ENCODE data around the gene CNTNAP5.

Gene CNTNAP5

GRCh38 chr2:124092651-124093050 is 67.6 kb downstream of the CNTNAP5 start:
- no peak for TF ChIP-seq OSR1 (CRISPR knock-in tag; IDR thresholded peaks at IDR 0.05)
- TF ChIP-seq ZNF8 (CRISPR knock-in tag; IDR thresholded peaks at IDR 0.05): no peak
- no peak for TF ChIP-seq PPARA (CRISPR knock-in tag; IDR thresholded peaks at IDR 0.05; ENCODE audit: borderline replicate concordance)
- TF ChIP-seq TOX (CRISPR knock-in tag; IDR thresholded peaks at IDR 0.05; ENCODE audit: borderline replicate concordance): no peak
- no peak for TF ChIP-seq TSHZ2 (CRISPR knock-in tag; IDR thresholded peaks at IDR 0.05)
- TF ChIP-seq TCF4 (CRISPR knock-in tag; IDR thresholded peaks at IDR 0.05; ENCODE audit: borderline replicate concordance): no peak
- TF ChIP-seq ZNF565 (CRISPR knock-in tag; conservative IDR thresholded peaks at IDR 0.05; ENCODE audit: low read depth): no peak
- TF ChIP-seq CREB5 (CRISPR knock-in tag; IDR thresholded peaks at IDR 0.05; ENCODE audit: low read depth): no peak
- TF ChIP-seq BACH2 (CRISPR knock-in tag; IDR thresholded peaks at IDR 0.05; ENCODE audit: borderline replicate concordance): no peak
- no peak for TF ChIP-seq SNAI2 (CRISPR knock-in tag; IDR thresholded peaks at IDR 0.05)
- TF ChIP-seq ZNF70 (CRISPR knock-in tag; IDR thresholded peaks at IDR 0.05): no peak
- TF ChIP-seq ARNTL (CRISPR knock-in tag; IDR thresholded peaks at IDR 0.05; ENCODE audit: borderline replicate concordance, low read depth): no peak
- TF ChIP-seq ISL1 (CRISPR knock-in tag; IDR thresholded peaks at IDR 0.05): no peak
- no peak for TF ChIP-seq ESRRG (CRISPR knock-in tag; IDR thresholded peaks at IDR 0.05)
- no peak for TF ChIP-seq GLIS3 (CRISPR knock-in tag; IDR thresholded peaks at IDR 0.05)
- TF ChIP-seq ZFP30 (CRISPR knock-in tag; IDR thresholded peaks at IDR 0.05): no peak
- no peak for TF ChIP-seq ZFP3 (CRISPR knock-in tag; IDR thresholded peaks at IDR 0.05)
- no peak for TF ChIP-seq CSRNP3 (CRISPR knock-in tag; IDR thresholded peaks at IDR 0.05)
- no peak for ATAC-seq

GRCh38 chr2:124104914-124105313 is 79.8 kb downstream of the CNTNAP5 start:
- ATAC-seq: no peak
- TF ChIP-seq BACH2 (CRISPR knock-in tag; IDR thresholded peaks at IDR 0.05; ENCODE audit: borderline replicate concordance): no peak
- TF ChIP-seq PPARA (CRISPR knock-in tag; IDR thresholded peaks at IDR 0.05; ENCODE audit: borderline replicate concordance): no peak
- TF ChIP-seq RARB (CRISPR knock-in tag; IDR thresholded peaks at IDR 0.05): no peak
- no peak for TF ChIP-seq ARNTL (CRISPR knock-in tag; IDR thresholded peaks at IDR 0.05; ENCODE audit: borderline replicate concordance, low read depth)

GRCh38 chr2:124112206-124112605 is 87.1 kb downstream of the CNTNAP5 start:
- TF ChIP-seq ZNF70 (CRISPR knock-in tag; IDR thresholded peaks at IDR 0.05) (no peak), CSDC2 (CRISPR knock-in tag; IDR thresholded peaks at IDR 0.05) (no peak), ISL1 (CRISPR knock-in tag; IDR thresholded peaks at IDR 0.05) (no peak), ZNF8 (CRISPR knock-in tag; IDR thresholded peaks at IDR 0.05) (no peak), GLIS3 (CRISPR knock-in tag; IDR thresholded peaks at IDR 0.05) (no peak), ZFP3 (CRISPR knock-in tag; IDR thresholded peaks at IDR 0.05) (no peak)
- no peak for ATAC-seq

- TF ChIP-seq ZNF70 (CRISPR knock-in tag; IDR thresholded peaks at IDR 0.05) (no peak), ZNF8 (CRISPR knock-in tag; IDR thresholded peaks at IDR 0.05) (no peak), RARB (CRISPR knock-in tag; IDR thresholded peaks at IDR 0.05) (no peak), ISL1 (CRISPR knock-in tag; IDR thresholded peaks at IDR 0.05) (no peak), TSHZ2 (CRISPR knock-in tag; IDR thresholded peaks at IDR 0.05) (no peak), ARNTL (CRISPR knock-in tag; IDR thresholded peaks at IDR 0.05; ENCODE audit: borderline replicate concordance, low read depth) (no peak), CSDC2 (CRISPR knock-in tag; IDR thresholded peaks at IDR 0.05) (no peak), CREB5 (CRISPR knock-in tag; IDR thresholded peaks at IDR 0.05; ENCODE audit: low read depth) (no peak), PATZ1 (CRISPR knock-in tag; IDR thresholded peaks at IDR 0.05; ENCODE audit: borderline replicate concordance) (no peak), ZC3H10 (CRISPR knock-in tag; IDR thresholded peaks at IDR 0.05) (no peak), ESRRG (CRISPR knock-in tag; IDR thresholded peaks at IDR 0.05) (no peak), ZNF565 (CRISPR knock-in tag; conservative IDR thresholded peaks at IDR 0.05; ENCODE audit: low read depth) (no peak), BACH2 (CRISPR knock-in tag; IDR thresholded peaks at IDR 0.05; ENCODE audit: borderline replicate concordance) (no peak)
- no peak for ATAC-seq
Measured at GRCh38 chr2:124112966-124113365, 87.9 kb downstream of the CNTNAP5 start.

Measured in SK-N-SH treated with all-trans-retinoic acid at 6 μM for 48 hours (cell line).